Fibroblast of lung (primary cell): ENCODE results near the gene TOP3A. TPM values are rescaled to one million over a fixed set of nuclear protein-coding genes. Genes with fewer than 3 reads are reported as not detected.

Experiments
- DNase-seq, 2 donors: peaks; one replicate each; pipeline versions ENCODE4 v3.0.0 to v3.0.0-alpha.2; 2010; ENCODE audit warnings: low read depth in 2 of 2
- H2AFZ ChIP-seq: 2 replicates; pipeline ENCODE4 v1.5.1; 2012; ENCODE audit warnings: low read length, control low read depth, inconsistent platforms
- H3K27ac ChIP-seq: 2 replicates; pipeline ENCODE4 v1.5.1; 2011; ENCODE audit warnings: low read length, control low read depth; ENCODE audit not compliant: insufficient read depth
- H3K27me3 ChIP-seq: 2 replicates; pipeline ENCODE4 v1.5.1; 2011; ENCODE audit warnings: mild to moderate bottlenecking, low read length; ENCODE audit not compliant: control insufficient read depth, insufficient read depth
- H3K36me3 ChIP-seq: 2 replicates; pipeline ENCODE4 v1.5.1; 2011; ENCODE audit warnings: low read length; ENCODE audit not compliant: control insufficient read depth, insufficient read depth
- H3K4me1 ChIP-seq: 2 replicates; pipeline ENCODE4 v1.5.1; 2011; ENCODE audit warnings: low read length; ENCODE audit not compliant: control insufficient read depth, insufficient read depth; ENCODE audit errors: extremely low read depth
- H3K4me2 ChIP-seq: 2 replicates; pipeline ENCODE4 v1.5.1; 2011; ENCODE audit warnings: low read length, control low read depth; ENCODE audit not compliant: insufficient read depth; ENCODE audit errors: extremely low read depth
- H3K4me3 ChIP-seq, 4 experiments: fragments of 200-600 bp in 1 of 4; sonication (generic) in 1 of 4; replicated peaks in 1 of 4; 2 replicates each; pipeline ENCODE4 v1.5.1; 2011 to 2016; ENCODE audit warnings: low read length in 4 of 4, low read depth in 3 of 4, mild to moderate bottlenecking in 3 of 4, control low read depth in 2 of 4, inconsistent platforms in 1 of 4, mixed read lengths in 1 of 4; ENCODE audit not compliant: insufficient read depth in 1 of 4; ENCODE audit errors: control extremely low read depth in 1 of 4
- H3K79me2 ChIP-seq: 2 replicates; pipeline ENCODE4 v1.5.1; 2012; ENCODE audit warnings: mild to moderate bottlenecking, low read length, inconsistent platforms; ENCODE audit not compliant: control insufficient read depth, insufficient read depth
- H3K9ac ChIP-seq: 2 replicates; pipeline ENCODE4 v1.5.1; 2011; ENCODE audit warnings: mild to moderate bottlenecking, low read length, control low read depth; ENCODE audit not compliant: insufficient read depth
- H3K9me3 ChIP-seq: 2 replicates; pipeline ENCODE4 v1.5.1; 2012; ENCODE audit warnings: low read depth, low read length; ENCODE audit not compliant: control insufficient read depth, insufficient read depth
- H4K20me1 ChIP-seq: 2 replicates; pipeline ENCODE4 v1.5.1; 2011; ENCODE audit warnings: low read length; ENCODE audit not compliant: control insufficient read depth, insufficient read depth; ENCODE audit errors: extremely low read depth
- CTCF ChIP-seq, 2 donors: IDR thresholded peaks in 1 of 2; conservative IDR thresholded peaks in 1 of 2; 1 replicate in 1 of 2; 2 replicates in 1 of 2; pipeline ENCODE4 v1.5.1; 2011 to 2012; ENCODE audit warnings: low read length in 2 of 2, control low read depth in 1 of 2, inconsistent platforms in 1 of 2, low read depth in 1 of 2, mild to moderate bottlenecking in 1 of 2
- EZH2 ChIP-seq: IDR thresholded peaks from 2 replicates; pipeline ENCODE4 v1.5.1; 2012; ENCODE audit warnings: low read length, control low read depth, mild to moderate bottlenecking; ENCODE audit errors: missing control alignments
- polyA plus RNA-seq, 2 donors: library from polyadenylated mRNA; depleted of rRNA in 1 of 2; stranded (reverse) in 1 of 2; unstranded in 1 of 2; fragments of >200 nt; gene quantifications; 2 replicates each; pipeline ENCODE4 v1.2.1, GENCODE V29; 2011 to 2012; ENCODE audit warnings: missing spikeins in 1 of 2
- total RNA-seq: library from RNA; depleted of rRNA; stranded (reverse); fragments of >200 nt; gene quantifications from 2 replicates; pipeline ENCODE4 v1.2.1, GENCODE V29; 2014

TOP3A gene
- total and polyA plus RNA-seq, 2 donors (not counting 1 experiment from before 2014, with no cell fraction given) = 12.7 to 16.5 TPM

- Histone ChIP-seq H3K27me3 (no peaks in the 10 kb centered on the region), H3K9me3 (no peaks in the 10 kb centered on the region), H3K4me2 (no peak overlapping the region), H3K4me3 (no peak overlapping the region), H3K79me2 (no peaks in the 10 kb centered on the region), H2AFZ (no peak overlapping the region), H3K9ac (no peak overlapping the region), H4K20me1 (no peaks in the 10 kb centered on the region), H3K27ac (no peak overlapping the region), H3K36me3 (peaks cover 2% of the 10 kb centered on the region), H3K4me1 (no peaks in the 10 kb centered on the region)
- TF ChIP-seq CTCF (conservative IDR thresholded peaks at IDR 0.05 in 1 of 2, IDR thresholded peaks at IDR 0.05 in 1 of 2; ENCODE audit: low read depth in 1 of 2, low read length in 2 of 2) (no peak), EZH2 (no peak)
- no peak for DNase-seq
Observed at GRCh38 chr17:18331879-18332278, 17.1 kb upstream of the TOP3A start.

GRCh38 chr17:18328643-18329204, 13.9 kb upstream of the TOP3A start:
- Histone ChIP-seq H3K9ac (no peak overlapping the region), H3K4me3 (no peak overlapping the region), H3K4me1 (no peaks in the 10 kb centered on the region), H3K27ac (no peak overlapping the region), H3K79me2 (no peaks in the 10 kb centered on the region), H3K4me2 (no peak overlapping the region), H2AFZ (no peak overlapping the region), H4K20me1 (no peaks in the 10 kb centered on the region), H3K27me3 (no peaks in the 10 kb centered on the region), H3K36me3 (peaks cover 7% of the 10 kb centered on the region), H3K9me3 (no peaks in the 10 kb centered on the region)
- TF ChIP-seq CTCF (conservative IDR thresholded peaks at IDR 0.05 in 1 of 2, IDR thresholded peaks at IDR 0.05 in 1 of 2; ENCODE audit: low read depth in 1 of 2, low read length in 2 of 2) = no peak
- TF ChIP-seq EZH2 = no peak
- DNase-seq = no peak

GRCh38 chr17:18327556-18327955, 12.8 kb upstream of the TOP3A start:
- DNase-seq = no peak
- H3K9ac ChIP-seq = no peak overlapping the region
- H2AFZ ChIP-seq = no peak overlapping the region
- H3K9me3 ChIP-seq = no peaks in the 10 kb centered on the region
- H3K4me2 ChIP-seq = no peak overlapping the region
- no peaks in the 10 kb centered on the region for H4K20me1 ChIP-seq
- no peak for TF ChIP-seq EZH2
- TF ChIP-seq CTCF (conservative IDR thresholded peaks at IDR 0.05 in 1 of 2, IDR thresholded peaks at IDR 0.05 in 1 of 2; ENCODE audit: low read depth in 1 of 2, low read length in 2 of 2) = no peak
- H3K79me2 ChIP-seq = no peaks in the 10 kb centered on the region
- no peaks in the 10 kb centered on the region for H3K27me3 ChIP-seq
- peaks cover 16% of the 10 kb centered on the region for H3K36me3 ChIP-seq
- H3K4me1 ChIP-seq = no peaks in the 10 kb centered on the region
- H3K27ac ChIP-seq = no peak overlapping the region
- H3K4me3 ChIP-seq = no peak overlapping the region
